Stomach (tissue), 9 donors: Measurements from ENCODE around the gene TYRO3. TPM values are rescaled to one million over a fixed set of nuclear protein-coding genes. Genes with fewer than 3 reads are reported as not detected.

Source experiments
- DNase-seq, 2 donors: peaks; one replicate each; pipeline versions ENCODE4 v3.0.0 to v3.0.0-alpha.2; 2013 to 2019
- H3K27ac ChIP-seq, 5 donors: fragments of 200-600 bp in 4 of 5; sonication (generic) in 4 of 5; one replicate each; pipeline ENCODE4 v1.5.1; 2013 to 2019; ENCODE audit warnings: mild to moderate bottlenecking in 1 of 5, moderate library complexity in 1 of 5
- H3K27me3 ChIP-seq, 3 donors: fragments of 200-600 bp; sonication (generic); one replicate each; pipeline ENCODE4 v1.5.1; 2017 to 2019; ENCODE audit warnings: mixed run types in 1 of 3
- H3K36me3 ChIP-seq, 4 donors: fragments of 200-600 bp; sonication (generic); 1 replicate in 3 of 4; 2 replicates in 1 of 4; pipeline ENCODE4 v1.5.1; 2016 to 2019
- H3K4me1 ChIP-seq, 4 donors: fragments of 200-600 bp; sonication (generic); one replicate each; pipeline ENCODE4 v1.5.1; 2016 to 2019
- H3K4me3 ChIP-seq, 4 donors: fragments of 200-600 bp; sonication (generic) in 3 of 4; one replicate each; pipeline ENCODE4 v1.5.1; 2016 to 2019; ENCODE audit warnings: mild to moderate bottlenecking in 1 of 4
- H3K9me3 ChIP-seq, 4 donors: fragments of 200-600 bp; sonication (generic); one replicate each; pipeline ENCODE4 v1.5.1; 2016 to 2019
- EP300 ChIP-seq: sonication (generic); formaldehyde crosslinking; IDR thresholded peaks from one replicate; pipeline ENCODE4 v1.6.1; 2017; ENCODE audit warnings: antibody characterized with exemption
- POLR2A ChIP-seq, 4 donors: fragments of 450-650 bp; IDR thresholded peaks; one replicate each; pipeline ENCODE4 v1.6.1; 2016; ENCODE audit warnings: antibody characterized with exemption in 4 of 4, control low read depth in 2 of 4, mild to moderate bottlenecking in 1 of 4, moderate library complexity in 1 of 4
- POLR2AphosphoS5 ChIP-seq, 3 donors: sonication (generic); formaldehyde crosslinking; IDR thresholded peaks; one replicate each; pipeline ENCODE4 v1.6.1; 2016; ENCODE audit warnings: antibody characterized with exemption in 3 of 3
- WGBS, 5 donors: extraction: QIAGEN DNeasy Blood & Tissue Kit in 3 of 5; methylation state at CpG; one replicate each; pipeline versions ENCODE4 v1.1.5 to v1.1.7; 2013 to 2018; 5-methylcytosine and 5-hydroxymethylcytosine counted together
- intact Hi-C: fragments of 100-400 bp; cut with DNase I; formaldehyde crosslinking; loops from one replicate; pipeline ENCODE4 v1.15.1; 2023; ENCODE audit warnings: low total_unique reads
- polyA plus RNA-seq, 3 donors: library from polyadenylated mRNA; stranded (reverse); fragments of 200-250 nt; gene quantifications; one replicate each; pipeline ENCODE4 v1.2.3, GENCODE V29; 2013
- total RNA-seq, 5 donors: library from RNA; depleted of rRNA; stranded (reverse); fragments of >200 nt; gene quantifications; one replicate each; pipeline versions ENCODE4 v1.1.0 to v1.2.3, GENCODE V29; 2014 to 2016
- TF ChIP-seq, protein P1 (sequence below), 7 experiments: fragments of 450-650 bp in 4 of 7; fragments of 200-600 bp in 3 of 7; sonication (generic) in 3 of 7; IDR thresholded peaks; one replicate each; pipeline ENCODE4 v1.5.1; 2016 to 2019; ENCODE audit warnings: antibody characterized with exemption in 7 of 7, control low read depth in 2 of 7, mild to moderate bottlenecking in 1 of 7
- donor health status: healthy with polysubstance abuse.
- donor health status: Bipolar disorder and iron deficiency.
- donor health status: healthy.

The TYRO3 gene
- total and polyA plus RNA-seq, 8 donors, result 0.89 to 16.9 (median 6.6) TPM

DNA sequence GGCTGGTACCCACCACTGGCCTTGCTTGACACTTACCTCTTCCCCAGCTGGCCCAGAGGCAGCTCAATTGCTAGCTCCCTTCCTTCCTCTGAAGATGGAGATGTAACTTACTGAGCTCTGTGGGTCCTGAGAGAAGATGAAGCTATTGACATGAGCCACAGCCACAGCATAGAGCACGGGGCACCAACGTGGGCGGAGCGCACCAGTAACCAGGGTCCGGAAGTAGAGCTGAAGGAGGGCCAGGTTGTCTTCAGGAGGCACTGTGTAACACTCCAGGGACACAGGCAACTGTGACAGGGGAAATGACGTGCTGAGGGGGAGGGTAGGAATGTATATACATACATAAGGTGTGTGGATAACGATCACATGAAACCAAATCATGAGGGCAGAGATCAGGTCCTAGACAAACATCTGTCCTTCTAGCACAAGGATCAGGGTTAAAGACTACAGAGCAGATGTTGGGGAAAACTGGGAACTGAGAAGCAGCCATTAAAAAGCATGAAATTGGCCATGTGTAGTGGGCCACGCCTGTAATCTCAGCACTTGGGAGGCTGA lies 41.0 kb upstream of the TYRO3 start:
- Histone ChIP-seq H3K27me3 (peaks cover 0 to 11% (median 10%) of the 10 kb centered on the region in 3 donors), H3K36me3 (peaks cover 5 to 52% (median 47%) of the 10 kb centered on the region in 4 donors), H3K9me3 (no peaks in the 10 kb centered on the region), H3K4me1 (peaks cover 10 to 12% (median 11%) of the 10 kb centered on the region in 4 donors), H3K4me3 (no peak overlapping the region), H3K27ac (no peak overlapping the region)
- no peak for TF ChIP-seq POLR2AphosphoS5 (IDR thresholded peaks at IDR 0.05)
- TF ChIP-seq, protein P1, sequence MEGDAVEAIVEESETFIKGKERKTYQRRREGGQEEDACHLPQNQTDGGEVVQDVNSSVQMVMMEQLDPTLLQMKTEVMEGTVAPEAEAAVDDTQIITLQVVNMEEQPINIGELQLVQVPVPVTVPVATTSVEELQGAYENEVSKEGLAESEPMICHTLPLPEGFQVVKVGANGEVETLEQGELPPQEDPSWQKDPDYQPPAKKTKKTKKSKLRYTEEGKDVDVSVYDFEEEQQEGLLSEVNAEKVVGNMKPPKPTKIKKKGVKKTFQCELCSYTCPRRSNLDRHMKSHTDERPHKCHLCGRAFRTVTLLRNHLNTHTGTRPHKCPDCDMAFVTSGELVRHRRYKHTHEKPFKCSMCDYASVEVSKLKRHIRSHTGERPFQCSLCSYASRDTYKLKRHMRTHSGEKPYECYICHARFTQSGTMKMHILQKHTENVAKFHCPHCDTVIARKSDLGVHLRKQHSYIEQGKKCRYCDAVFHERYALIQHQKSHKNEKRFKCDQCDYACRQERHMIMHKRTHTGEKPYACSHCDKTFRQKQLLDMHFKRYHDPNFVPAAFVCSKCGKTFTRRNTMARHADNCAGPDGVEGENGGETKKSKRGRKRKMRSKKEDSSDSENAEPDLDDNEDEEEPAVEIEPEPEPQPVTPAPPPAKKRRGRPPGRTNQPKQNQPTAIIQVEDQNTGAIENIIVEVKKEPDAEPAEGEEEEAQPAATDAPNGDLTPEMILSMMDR (IDR thresholded peaks at IDR 0.05), result no peak
- no peak for TF ChIP-seq POLR2A (IDR thresholded peaks at IDR 0.05)
- TF ChIP-seq EP300, result no peak
- DNase-seq, result no peak
- 91 to 96% (median 93%) methylated on average over 8 of the region's 8 CpGs for WGBS, 5 donors
- intact Hi-C loops, result no loop called here

DNA sequence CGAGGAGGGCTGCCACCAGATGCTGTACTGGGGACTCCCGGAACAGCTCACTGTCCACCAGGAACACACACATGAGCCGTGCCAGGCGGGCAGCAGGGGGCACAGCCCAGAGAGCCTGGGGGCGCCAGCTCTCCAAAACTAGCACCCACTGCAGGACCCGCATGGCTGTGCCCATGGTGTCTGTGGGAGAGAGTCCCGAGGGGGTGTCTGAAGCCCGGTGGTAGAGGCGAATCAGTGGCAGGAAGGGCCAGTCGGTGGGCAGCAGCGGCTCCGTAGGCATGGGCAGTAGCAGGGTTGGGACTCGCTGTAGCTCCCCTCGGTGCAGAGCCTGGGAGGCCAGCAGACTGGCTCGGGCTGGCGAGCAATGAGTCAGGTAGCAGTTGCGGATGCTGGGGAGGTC lies 38.4 kb upstream of the TYRO3 start:
- Histone ChIP-seq H3K27ac (no peak overlapping the region), H3K4me3 (no peak overlapping the region), H3K9me3 (no peaks in the 10 kb centered on the region), H3K36me3 (peaks cover 5 to 78% (median 73%) of the 10 kb centered on the region in 4 donors), H3K4me1 (no peaks in the 10 kb centered on the region), H3K27me3 (no peaks in the 10 kb centered on the region)
- 91 to 96% (median 95%) methylated on average over 9 to 17 of the region's 17 CpGs for WGBS, 5 donors
- intact Hi-C loops, result no loop called here
- TF ChIP-seq, protein P1 (IDR thresholded peaks at IDR 0.05), result no peak
- no peak for TF ChIP-seq POLR2AphosphoS5 (IDR thresholded peaks at IDR 0.05)
- DNase-seq, result no peak

- 85 to 89% (median 87%) methylated on average over 9 of the region's 9 CpGs for WGBS, 5 donors
- no peak for DNase-seq
- no peaks in the 10 kb centered on the region for H3K4me1 ChIP-seq
- H3K27me3 ChIP-seq, result no peaks in the 10 kb centered on the region
- H3K36me3 ChIP-seq, result peaks cover 14 to 87% (median 83%) of the 10 kb centered on the region in 4 donors
- no peak overlapping the region for H3K27ac ChIP-seq
- no peak overlapping the region for H3K4me3 ChIP-seq
- intact Hi-C loops, result no loop called here
- TF ChIP-seq EP300 (no peak), POLR2AphosphoS5 (IDR thresholded peaks at IDR 0.05) (no peak), POLR2A (IDR thresholded peaks at IDR 0.05) (no peak)
- TF ChIP-seq, protein P1 (IDR thresholded peaks at IDR 0.05), result no peak
- no peaks in the 10 kb centered on the region for H3K9me3 ChIP-seq
These were observed 37.4 kb upstream of the TYRO3 start for GRCh38 chr15:41521614-41522013.

- TF ChIP-seq, protein P1 (IDR thresholded peaks at IDR 0.05), result no peak
- TF ChIP-seq POLR2AphosphoS5 (IDR thresholded peaks at IDR 0.05) (no peak), POLR2A (IDR thresholded peaks at IDR 0.05) (no peak), EP300 (no peak)
- no peak for DNase-seq
- Histone ChIP-seq H3K36me3 (peaks cover 28 to 88% (median 85%) of the 10 kb centered on the region in 4 donors), H3K4me1 (no peaks in the 10 kb centered on the region), H3K9me3 (no peaks in the 10 kb centered on the region), H3K4me3 (no peak overlapping the region), H3K27ac (no peak overlapping the region), H3K27me3 (no peaks in the 10 kb centered on the region)
- intact Hi-C loops, result no loop called here
- WGBS, 5 donors, result 83 to 99% (median 93%) methylated on average over 1 to 5 of the region's 5 CpGs
These were observed 35.9 kb upstream of the TYRO3 start for GRCh38 chr15:41523097-41523496.
